GM19372 (cell line): ENCODE data around the gene PRKN.
"Not testable (repeated sequence)": the region's sequence is repeated elsewhere in the genome, so short reads cannot be mapped to it uniquely, and the experiment has no call there.

Source experiments
- ATAC-seq: cut with Tn5 transposase; IDR thresholded peaks from one replicate; pipeline ENCODE4 v1.9.1; 2021; ENCODE audit warnings: mild to moderate bottlenecking, low read depth, moderate library complexity; ENCODE audit not compliant: unreplicated experiment

Gene PRKN

DNA sequence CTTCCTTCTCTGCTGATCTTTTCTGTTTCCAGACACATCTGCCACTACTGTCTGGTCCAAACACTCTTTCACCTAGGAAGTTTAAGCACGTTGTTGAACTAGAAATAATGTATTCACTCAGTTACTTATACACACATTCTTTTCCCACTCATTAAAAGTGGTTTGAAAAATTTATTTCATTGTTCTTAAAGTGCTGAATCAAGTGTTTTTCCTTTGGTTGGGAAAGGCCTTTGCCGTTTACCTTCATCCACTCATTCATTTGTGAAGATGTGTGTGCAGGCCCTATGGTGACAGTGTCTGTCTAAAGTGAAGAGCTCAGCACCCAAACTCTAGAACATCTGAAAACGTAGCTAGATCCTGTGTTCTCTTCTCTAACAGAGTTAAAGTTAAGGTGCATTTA lies 1389.6 kb downstream of the PRKN start:
- ATAC-seq = no peak

DNA sequence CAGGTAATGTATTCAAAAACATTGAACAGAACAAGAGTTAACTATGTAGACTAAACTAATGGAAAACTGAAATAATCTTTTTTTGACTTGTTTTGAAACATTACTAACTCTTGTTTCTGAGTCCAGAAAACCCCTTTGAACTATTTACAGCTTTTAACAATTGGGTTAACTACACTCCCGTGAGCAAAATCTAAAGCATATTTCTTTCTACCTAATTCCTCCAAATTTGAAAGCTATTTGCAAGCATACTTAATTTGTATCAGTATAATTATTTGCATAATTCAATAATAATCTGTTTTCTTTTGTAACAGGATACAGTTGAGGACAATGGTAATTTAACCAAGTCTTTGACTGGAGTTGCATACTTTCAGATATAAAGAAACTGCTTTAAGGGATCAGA lies 1391.1 kb downstream of the PRKN start:
- no peak for ATAC-seq

DNA sequence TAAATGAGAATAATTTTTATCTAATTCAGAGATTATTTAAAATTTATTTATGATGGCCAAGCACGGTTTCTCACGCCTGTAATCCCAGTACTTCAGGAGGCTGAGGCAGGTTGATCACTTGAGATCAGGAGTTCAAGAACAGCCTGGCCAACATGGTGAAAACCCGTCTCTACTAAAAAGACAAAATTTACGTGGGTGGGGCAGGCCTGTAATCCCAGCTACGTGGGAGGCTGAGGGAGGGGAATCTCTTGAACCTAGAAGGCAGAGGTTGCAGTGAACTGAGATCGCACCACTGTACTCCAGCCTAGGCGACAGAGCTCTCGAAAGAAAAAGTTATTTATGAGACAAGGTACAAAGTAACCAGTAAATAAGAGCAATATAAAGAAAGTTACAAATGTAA lies 1394.2 kb downstream of the PRKN start:
- ATAC-seq = no peak

DNA sequence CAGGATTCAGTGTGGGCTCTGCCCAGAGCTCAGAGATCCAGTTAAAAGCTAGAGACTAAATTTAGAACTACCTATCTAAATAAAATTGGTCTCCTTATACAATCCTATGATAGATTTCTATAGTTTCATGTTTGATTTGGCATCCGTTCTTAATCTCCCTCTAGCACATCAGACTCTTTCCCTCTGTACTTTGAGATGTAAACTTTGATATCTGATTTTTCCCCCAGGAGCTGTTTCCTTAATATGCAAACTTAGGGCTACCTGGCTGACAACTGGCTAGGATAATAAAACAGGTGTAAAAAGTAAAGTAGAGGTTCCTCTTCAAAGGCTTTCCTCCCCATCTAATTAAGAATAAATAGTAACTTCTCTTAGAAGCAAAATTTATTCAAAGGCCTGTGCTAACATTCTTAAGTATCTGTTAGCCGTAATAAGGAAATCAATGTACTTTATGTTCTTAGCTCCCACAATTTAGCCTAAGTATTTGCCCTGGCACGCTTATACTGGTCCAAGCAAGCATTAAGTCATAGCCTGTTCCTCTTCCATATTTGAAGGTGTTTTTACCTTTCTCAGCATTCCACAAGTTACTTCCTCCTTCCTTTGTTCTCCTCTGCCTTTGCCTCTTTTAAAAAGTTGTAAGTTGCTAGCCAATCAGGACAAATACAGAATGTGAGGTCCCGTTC lies 1396.0 kb downstream of the PRKN start:
- ATAC-seq = not testable (repeated sequence)

DNA sequence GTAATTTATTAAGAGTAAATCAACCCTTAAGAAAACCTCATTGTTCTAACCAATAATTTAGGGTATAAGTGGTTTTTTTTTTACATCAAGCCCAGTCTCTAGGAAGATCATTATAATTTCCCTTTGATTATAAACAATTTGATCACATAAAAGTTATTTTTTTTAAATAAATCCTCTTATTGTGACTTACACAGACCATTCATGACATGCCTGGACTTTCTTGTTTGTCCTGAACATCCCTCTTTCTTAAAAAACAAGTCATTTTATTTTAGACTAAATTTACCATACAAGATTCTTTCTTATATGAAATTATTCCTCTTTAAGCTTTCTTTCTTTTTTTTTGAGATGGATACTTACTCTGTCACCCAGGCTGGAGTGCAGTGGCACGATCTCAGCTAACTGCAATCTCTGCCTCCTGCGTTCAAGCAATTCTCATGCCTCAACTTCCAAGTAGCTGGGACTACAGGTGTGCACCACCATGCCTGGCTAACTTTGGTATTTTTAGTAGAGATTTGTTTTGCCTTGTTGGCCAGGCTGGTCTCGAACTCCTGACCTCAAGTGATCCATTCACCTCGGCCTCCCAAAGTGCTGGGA lies 1400.1 kb downstream of the PRKN start:
- ATAC-seq = no peak

DNA sequence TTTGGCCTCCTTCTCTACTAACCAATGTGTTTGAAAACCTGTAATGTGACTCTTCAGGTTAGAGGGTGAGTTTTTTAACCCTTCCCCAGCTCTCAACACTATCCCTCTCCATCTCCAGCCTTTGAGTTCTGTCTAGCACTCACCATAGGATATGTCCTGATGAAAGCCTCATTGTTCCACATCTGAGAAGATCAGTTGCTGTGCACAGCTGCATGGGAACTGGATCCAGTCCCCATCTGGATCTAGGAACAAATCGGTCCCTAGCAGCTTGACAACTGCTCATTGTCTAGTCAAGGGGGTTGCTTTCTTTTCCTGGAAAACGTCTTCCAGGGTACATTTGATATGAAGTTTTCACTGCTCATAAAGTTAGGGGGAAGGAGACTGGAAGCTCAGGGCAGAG lies 1408.3 kb downstream of the PRKN start:
- no peak for ATAC-seq

DNA sequence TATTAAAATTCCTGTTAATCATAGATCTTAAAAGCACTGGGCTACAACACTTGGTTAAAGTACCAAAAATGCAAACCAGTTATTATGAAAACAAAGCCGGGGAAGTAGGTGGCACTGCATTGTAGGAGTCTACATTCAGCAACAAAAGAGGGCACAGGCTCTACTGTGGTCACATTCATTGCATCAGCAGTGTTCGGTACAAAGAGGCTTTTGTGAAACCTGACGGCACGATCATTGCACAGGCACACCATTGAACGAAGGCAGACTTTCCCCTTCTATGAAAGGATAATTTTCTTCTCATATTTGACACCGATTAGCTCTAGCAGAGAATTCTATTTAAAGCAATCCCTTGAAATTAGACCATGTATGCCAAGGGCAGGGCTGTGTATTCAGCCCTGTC lies 1409.1 kb downstream of the PRKN start:
- ATAC-seq = no peak

DNA sequence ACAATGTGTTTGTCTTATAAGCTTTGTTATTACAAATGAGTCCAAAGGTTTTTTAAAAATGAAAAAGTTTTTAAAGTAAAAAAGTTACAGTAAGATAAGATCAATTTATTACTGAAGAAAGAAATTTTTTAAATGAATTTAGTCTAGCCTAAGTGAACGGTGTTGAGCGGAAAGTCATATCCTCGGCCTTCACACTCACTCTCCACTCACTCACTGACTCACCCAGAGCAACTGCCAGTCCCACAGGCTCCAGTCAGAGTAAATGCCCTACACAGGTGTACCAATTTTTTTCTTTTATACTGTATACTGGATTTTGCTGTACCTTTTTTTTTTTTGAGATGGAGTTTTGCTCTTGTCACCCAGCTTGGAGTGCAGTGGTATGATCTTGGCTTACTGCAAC lies 1411.0 kb downstream of the PRKN start:
- no peak for ATAC-seq

DNA sequence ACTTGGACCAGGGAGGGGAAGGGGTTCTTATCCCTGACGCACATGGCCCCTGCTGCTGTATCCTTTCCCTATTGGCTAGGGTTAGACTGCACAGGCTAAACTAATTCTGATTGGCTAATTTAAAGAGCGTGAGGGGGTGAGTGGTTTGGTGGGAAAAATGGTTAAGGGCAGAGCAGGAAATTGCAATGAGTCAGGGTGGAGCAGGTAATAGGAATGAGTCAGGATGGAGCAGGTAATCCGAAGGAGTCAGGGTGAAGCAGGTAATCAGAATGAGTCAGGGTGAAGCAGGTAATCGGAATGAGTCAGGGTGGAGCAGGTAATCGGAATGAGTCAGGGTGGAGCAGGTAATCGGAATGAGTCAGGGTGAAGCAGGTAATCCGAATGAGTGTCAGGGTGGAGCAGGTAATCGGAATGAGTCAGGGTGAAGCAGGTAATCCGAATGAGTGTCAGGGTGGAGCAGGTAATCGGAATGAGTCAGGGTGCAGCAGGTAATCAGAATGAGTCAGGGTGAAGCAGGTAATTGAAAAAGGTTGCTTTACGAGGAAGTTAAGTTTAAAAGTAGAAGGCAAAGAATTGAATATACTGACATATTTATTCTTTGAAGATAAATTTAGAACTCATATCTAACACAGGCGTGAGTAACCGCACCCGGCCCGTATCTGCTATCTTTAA lies 1412.2 kb downstream of the PRKN start:
- ATAC-seq = not testable (repeated sequence)

DNA sequence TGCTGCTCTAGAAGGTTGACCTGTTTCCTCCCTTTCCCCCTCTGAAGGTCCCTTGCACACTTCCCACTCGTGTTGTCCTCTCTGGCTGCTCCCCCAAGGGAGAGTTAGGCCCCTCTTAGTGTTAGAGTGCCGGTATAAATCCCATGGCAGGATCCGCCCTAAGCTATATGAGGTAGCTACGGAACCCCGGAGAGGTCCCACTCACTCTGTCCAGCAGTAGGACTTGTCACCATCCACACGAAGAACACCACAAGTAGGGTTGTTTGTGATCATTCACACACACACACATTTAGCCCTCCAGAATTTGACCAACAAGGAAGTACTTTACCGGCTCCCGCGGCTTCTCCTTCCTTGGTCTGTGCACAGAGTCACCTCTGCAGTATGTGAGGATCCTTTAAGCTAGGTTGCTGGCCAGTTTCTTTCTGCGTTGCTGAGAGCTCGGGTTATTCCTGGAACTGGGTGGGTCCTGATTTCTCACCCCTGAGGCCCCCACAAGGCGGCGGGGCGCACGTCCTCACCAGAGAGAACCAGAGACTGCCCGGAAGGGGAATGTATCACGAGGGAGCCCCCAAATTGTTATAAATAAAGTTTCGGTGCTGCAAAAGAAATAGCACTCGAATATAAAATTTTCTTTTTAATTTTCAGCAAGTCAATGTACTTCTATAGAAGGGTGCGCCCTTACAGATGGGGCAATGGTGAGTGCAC lies 1412.9 kb downstream of the PRKN start:
- not testable (repeated sequence) for ATAC-seq

DNA sequence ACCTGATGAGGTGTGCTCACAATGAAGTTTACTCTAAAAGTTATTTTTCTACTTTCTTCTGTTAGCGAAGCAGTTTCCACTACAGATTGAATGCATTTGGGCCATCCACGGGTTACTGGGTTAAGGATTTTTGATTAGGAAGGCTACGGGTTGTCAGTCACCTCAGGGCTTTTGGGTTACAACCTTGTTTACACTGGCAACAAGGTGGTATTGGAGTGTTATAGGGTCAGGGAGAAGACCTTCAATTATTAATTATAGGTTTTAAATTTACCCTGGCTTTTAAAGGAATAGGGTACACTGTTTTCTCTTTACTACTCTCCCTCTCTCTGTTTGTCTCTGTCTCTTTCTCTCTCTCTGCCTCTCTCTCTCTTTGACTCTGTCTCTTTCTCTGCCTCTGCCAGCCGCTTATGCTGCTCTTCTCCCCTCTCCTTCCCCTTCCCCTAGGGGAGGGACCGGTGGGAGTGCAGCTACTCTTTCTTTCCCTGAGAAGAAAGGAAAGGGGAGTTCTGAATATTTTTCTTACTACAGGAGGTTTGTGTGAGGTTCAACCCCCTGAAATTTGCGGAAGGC lies 1413.5 kb downstream of the PRKN start:
- no peak for ATAC-seq

DNA sequence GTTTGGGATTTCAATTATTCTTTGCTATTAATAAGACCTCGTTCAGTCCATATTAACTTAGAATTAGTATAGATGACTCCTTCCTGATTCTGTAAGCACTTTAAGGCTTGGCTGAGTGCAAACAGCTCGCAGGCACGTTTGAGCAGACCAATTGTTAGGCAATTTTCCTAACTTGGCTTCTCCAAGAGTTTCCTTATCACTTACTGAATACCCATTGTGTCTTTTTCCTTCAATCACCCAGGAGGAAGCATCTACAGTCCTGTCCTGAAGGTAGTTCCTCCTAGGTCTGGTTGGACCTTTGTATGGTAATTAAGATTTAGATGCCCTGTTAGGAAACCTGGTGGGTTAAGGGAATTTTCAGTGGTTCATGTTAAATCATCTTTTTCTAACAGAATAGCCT lies 1414.1 kb downstream of the PRKN start:
- not testable (repeated sequence) for ATAC-seq

DNA sequence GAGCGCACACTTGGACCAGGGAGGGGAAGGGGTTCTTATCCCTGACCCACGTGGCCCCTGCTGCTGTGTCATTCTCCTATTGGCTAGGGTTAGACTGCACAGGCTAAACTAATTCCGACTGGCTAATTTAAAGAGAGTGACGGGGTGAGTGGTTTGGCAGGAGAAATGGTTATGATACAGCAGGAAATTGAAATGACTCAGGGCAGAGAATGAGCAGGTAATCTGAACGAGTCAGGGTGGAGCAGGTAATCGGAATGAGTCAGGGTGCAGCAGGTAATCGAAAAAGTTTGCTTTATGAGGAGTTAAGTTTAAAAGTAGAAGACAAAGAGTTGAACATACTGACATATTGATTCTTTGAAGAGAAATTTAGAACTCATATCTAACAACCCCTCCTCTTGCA lies 1417.8 kb downstream of the PRKN start:
- ATAC-seq = not testable (repeated sequence)

DNA sequence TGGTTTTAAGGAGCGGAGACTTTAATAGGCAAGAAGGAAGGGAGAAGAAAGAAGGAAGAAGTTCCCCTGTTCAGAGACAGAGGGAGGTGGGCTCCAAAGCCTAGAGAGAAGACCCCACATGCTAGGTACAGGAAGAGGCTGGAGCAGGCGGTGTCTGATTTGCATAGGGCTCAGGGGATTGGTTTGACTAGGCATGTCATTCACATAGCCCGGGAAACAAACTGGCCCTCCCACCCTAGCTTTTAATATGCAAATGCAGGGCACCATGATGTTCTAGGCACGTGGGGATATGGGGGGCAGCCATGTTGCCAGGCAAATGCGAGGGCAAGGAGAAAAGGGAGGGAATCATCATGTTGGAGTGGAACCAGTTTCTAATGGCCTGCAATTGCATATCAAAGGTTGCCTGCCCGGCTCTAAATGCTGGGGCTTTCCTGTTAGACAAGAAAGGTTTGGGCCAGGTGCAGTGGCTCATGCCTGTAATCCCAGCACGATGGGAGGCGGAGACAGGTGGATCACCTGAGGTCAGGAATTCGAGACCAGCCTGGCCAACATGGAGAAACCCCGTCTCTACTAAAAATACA lies 1419.4 kb downstream of the PRKN start:
- no peak for ATAC-seq

DNA sequence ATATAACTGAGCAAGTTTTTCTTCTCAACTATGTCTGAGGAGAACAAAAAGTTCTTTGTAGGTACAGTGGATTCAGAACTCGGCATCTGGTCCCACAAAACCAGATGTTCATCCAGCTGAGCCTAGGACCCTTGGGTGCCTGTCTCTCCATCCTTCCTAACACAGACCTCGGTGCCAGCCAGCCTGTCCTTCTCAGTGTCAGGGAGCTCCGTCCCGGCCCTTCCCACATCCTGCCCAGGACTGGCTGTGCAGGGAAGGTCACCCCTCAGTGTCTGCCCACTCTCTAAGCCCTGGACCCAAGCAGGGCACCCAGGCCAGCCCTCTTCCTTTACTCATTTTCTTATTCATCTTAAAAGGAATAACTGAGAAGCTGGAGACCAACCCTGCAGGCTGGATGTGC lies 1421.7 kb downstream of the PRKN start:
- ATAC-seq = no peak

DNA sequence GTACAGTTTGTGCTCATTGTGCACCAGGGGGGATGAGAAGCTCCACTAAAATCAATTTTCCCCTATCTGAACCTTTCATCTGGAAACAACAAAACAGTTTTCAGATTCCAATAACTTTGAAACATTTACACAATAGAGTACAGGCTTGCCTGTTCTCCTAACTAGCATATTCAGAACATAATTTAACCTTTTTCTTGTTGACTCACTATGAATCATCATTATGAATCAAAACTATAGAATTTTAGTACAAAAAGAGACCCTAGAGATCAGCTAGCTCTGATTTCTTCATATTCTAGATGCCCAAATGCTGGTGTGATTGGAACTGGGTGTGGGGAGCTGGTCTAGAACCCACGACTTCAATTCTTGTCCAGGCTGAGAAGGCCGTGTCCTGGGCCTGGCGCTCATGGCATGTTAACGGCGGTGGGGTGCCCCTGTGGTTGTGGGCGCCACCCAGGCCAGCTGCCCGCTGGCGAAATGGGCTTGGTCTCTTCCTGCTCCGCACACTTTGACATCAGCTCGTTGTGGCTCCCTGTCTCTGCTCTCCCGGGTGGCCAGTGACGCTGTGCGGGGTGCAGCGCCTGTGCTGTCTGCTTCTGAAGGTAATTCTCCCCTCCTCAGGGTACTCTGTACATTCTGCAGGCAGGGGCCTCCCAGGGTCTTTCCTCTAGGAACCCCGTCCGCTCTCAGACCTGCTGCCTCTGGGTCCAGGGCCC lies 1423.8 kb downstream of the PRKN start:
- no peak for ATAC-seq

DNA sequence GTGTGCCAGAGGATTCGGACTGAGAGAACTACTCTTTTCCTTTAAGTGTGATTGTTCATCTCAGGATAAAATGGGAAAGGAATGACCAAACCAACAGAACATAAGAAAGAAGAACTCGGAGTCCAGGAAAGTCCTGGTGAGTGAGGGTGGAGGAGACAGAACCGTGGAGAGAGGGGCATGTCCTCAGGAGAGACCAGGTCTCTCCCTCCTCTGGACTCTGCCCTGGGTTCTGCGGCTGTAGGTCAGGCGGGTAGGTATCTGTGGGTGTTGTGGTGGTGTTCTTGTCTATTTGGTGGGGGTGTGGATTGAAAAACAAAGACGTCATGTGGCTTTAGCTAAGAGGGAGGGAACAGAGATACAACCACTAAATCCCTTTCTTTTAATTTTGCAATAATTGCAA lies 1424.6 kb downstream of the PRKN start:
- ATAC-seq = no peak

DNA sequence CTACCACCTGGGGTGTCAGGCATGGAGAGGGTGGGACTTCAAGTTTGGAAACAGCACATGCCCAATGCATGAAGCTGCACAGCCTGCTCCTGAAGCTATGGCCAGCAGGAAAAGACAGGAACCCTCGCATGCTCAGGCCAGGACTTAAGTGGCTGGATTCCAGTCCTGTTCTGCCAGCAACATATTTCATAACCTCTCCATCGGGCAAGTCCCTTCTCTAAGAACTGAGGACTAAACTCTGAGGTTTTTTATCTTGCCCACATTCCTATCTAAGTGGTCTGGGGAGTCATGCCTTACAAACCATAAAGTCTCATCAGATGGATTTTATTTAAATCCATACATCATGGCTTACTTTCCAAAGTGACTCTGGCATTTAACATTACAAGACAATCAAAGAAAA lies 1426.2 kb downstream of the PRKN start:
- no peak for ATAC-seq

DNA sequence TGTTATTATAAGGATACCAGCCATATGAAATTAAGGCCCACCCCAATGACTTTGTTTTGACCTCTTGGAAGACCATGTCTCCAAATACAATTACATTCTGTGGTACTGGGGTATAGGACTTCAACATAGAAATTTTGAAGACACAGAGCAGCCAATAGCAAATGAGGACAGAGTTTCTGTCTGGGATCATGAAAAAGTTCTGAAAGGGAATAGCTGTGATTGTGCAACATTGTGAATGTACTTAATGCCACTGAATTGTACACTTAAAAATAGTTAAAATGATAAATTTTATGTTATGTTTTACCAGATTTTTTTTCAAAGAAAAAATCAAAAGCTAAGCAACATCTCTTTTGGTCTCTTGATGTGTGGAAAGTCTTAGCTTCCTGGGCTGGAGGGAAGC lies 1426.7 kb downstream of the PRKN start:
- ATAC-seq = no peak

DNA sequence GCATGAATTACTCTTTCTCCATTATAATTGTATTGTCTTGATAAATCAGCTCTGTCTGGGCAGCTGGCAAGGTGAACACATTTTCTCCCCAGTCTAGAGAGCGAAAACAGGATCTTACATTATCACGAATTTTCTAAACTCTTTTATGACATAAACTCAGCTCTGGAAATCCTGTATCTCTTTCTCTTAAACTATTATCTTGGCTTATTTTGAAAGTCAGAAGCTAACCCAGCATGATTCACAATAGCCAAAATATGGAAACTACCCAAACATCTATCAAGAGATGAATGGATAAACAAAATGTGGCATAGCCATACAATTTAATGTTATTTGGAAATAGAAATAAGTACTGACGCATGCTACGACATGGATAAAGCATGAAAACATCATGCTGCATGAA lies 1427.8 kb downstream of the PRKN start:
- no peak for ATAC-seq
